Measurements from ENCODE around the gene ID2.

ID2 gene

GRCh38 chr2:8677646-8678592 lies 3.9 kb upstream of the ID2 start:
- in situ Hi-C loops (cut with MboI; ENCODE audit: low sequenced_read_pairs, unreplicated experiment): no loop called here
- DNase-seq (ENCODE audit: low spot score): no peak
- no peak for TF ChIP-seq CTCF (IDR thresholded peaks at IDR 0.05; ENCODE audit: borderline replicate concordance, control extremely low read depth, extremely low read depth, insufficient read depth, missing control alignments)

- DNase-seq (ENCODE audit: low spot score): peak; percentile 96
- no peak for TF ChIP-seq CTCF (IDR thresholded peaks at IDR 0.05; ENCODE audit: borderline replicate concordance, control extremely low read depth, extremely low read depth, insufficient read depth, missing control alignments)
- in situ Hi-C loops (cut with MboI; ENCODE audit: low sequenced_read_pairs, unreplicated experiment): no loop called here
Observed at GRCh38 chr2:8678731-8679566, 2.9 kb upstream of the ID2 start.

- DNase-seq (ENCODE audit: low spot score): no peak
- no peak for TF ChIP-seq CTCF (IDR thresholded peaks at IDR 0.05; ENCODE audit: borderline replicate concordance, control extremely low read depth, extremely low read depth, insufficient read depth, missing control alignments)
- in situ Hi-C loops (cut with MboI; ENCODE audit: low sequenced_read_pairs, unreplicated experiment): no loop called here
Observed at GRCh38 chr2:8679567-8679826, 2.4 kb upstream of the ID2 start.

GRCh38 chr2:8679827-8680731 lies 1.8 kb upstream of the ID2 start:
- no peak for DNase-seq (ENCODE audit: low spot score)
- TF ChIP-seq CTCF (IDR thresholded peaks at IDR 0.05; ENCODE audit: borderline replicate concordance, control extremely low read depth, extremely low read depth, insufficient read depth, missing control alignments): no peak
- in situ Hi-C loops (cut with MboI; ENCODE audit: low sequenced_read_pairs, unreplicated experiment): loop anchor here (10.0 kb wide), 2 partner anchors 155 to 1255 kb away; no protein-coding TSS in a partner anchor

GRCh38 chr2:8680822-8681760 lies 765 bp upstream of the ID2 start:
- in situ Hi-C loops (cut with MboI; ENCODE audit: low sequenced_read_pairs, unreplicated experiment): loop anchor here (10.0 kb wide), 2 partner anchors 156 to 1256 kb away; no protein-coding TSS in a partner anchor
- TF ChIP-seq CTCF (IDR thresholded peaks at IDR 0.05; ENCODE audit: borderline replicate concordance, control extremely low read depth, extremely low read depth, insufficient read depth, missing control alignments): no peak
- DNase-seq (ENCODE audit: low spot score): no peak

All from GM13976 (cell line).